Psoas muscle (tissue), 8 donors: ENCODE results near the gene LPCAT3. TPM values are rescaled to one million over a fixed set of nuclear protein-coding genes. Genes with fewer than 3 reads are reported as not detected.

Source experiments
- ATAC-seq, 4 donors: fragments of 200-7000 bp; cut with Tn5 transposase; one replicate each; pipeline ENCODE4 v1.9.1; 2020; ENCODE audit warnings: moderate library complexity in 3 of 4, mild to moderate bottlenecking in 2 of 4
- DNase-seq, 2 donors: peaks; one replicate each; pipeline ENCODE4 v3.0.0-alpha.2; 2020
- H3K27ac ChIP-seq: fragments of 200-600 bp; one replicate; pipeline ENCODE4 v1.8.0; 2022
- H3K27me3 ChIP-seq, 3 donors: fragments of 200-600 bp in 1 of 3; one replicate each; pipeline versions ENCODE4 v1.6.1 to v1.8.0; 2013 to 2022; ENCODE audit warnings: low read length in 2 of 3, mild to moderate bottlenecking in 2 of 3, moderate library complexity in 1 of 3; ENCODE audit not compliant: insufficient read depth in 3 of 3
- H3K36me3 ChIP-seq, 2 donors: fragments of 200-600 bp in 1 of 2; one replicate each; pipeline versions ENCODE4 v1.6.1 to v1.8.0; 2013 to 2022; ENCODE audit warnings: low read depth in 1 of 2, mild to moderate bottlenecking in 1 of 2, moderate library complexity in 1 of 2; ENCODE audit not compliant: insufficient read depth in 1 of 2
- H3K4me1 ChIP-seq: fragments of 200-600 bp; one replicate; pipeline ENCODE4 v1.8.0; 2022
- H3K4me3 ChIP-seq: fragments of 200-600 bp; one replicate; pipeline ENCODE4 v1.8.0; 2022; ENCODE audit warnings: mild to moderate bottlenecking
- H3K9me3 ChIP-seq: fragments of 200-600 bp; one replicate; pipeline ENCODE4 v1.8.0; 2022
- WGBS, 3 donors: extraction: QIAGEN DNeasy Blood & Tissue Kit; methylation state at CpG; one replicate each; pipeline versions ENCODE4 v1.1.6 to v1.1.7; 2013; 5-methylcytosine and 5-hydroxymethylcytosine counted together
- intact Hi-C, 2 donors: fragments of 100-400 bp; cut with DNase I; formaldehyde crosslinking; loops; one replicate each; pipeline versions ENCODE4 v1.11.0 to v1.14.2; 2022
- polyA plus RNA-seq, 3 donors: library from polyadenylated mRNA; stranded (reverse); fragments of 200-250 nt; gene quantifications; one replicate each; pipeline ENCODE4 v1.2.3, GENCODE V29; 2013
- total RNA-seq, 4 donors: library from RNA; stranded (reverse); fragmentation: NEBNext Ultra II Directional in 2 of 4; extraction: Animal tissue kit (Norgen Biotek cat#: 25700) in 2 of 4; gene quantifications; one replicate each; pipeline versions ENCODE4 v1.2.1 to v1.2.4, GENCODE V29; 2021 to 2023
- TF ChIP-seq, protein P1 (sequence below): fragments of 200-600 bp; IDR thresholded peaks from one replicate; pipeline ENCODE4 v1.8.0; 2022; ENCODE audit warnings: antibody characterized with exemption
- donor health status: healthy with polysubstance abuse.
- donor health status: DM: no; HTN: no; CAD: no; lungs with moderate emphysema.
- donor health status: Bipolar disorder and iron deficiency.
- donor health status: healthy.
- donor health status: DM: yes; HTN: yes; CAD: no.
- donor health status: DM: no; HTN: no; CAD: no.
- donor health status: DM: no; HTN: no; CAD: no.
- donor health status: DM: yes; HTN: yes; CAD: no.

The LPCAT3 gene
- total and polyA plus RNA-seq, 7 donors, result 13.9 to 56.5 (median 26.2) TPM

- Histone ChIP-seq H3K4me3 (peak overlapping the region; percentile 97), H3K27ac (peak overlapping the region; percentile 94), H3K4me1 (peaks cover 31% of the 10 kb centered on the region), H3K9me3 (no peaks in the 10 kb centered on the region), H3K27me3 (no peaks in the 10 kb centered on the region), H3K36me3 (peaks cover 2 to 19% of the 10 kb centered on the region in 2 donors)
- peak in 1 of 2 donors; percentile 61 for DNase-seq
- peak; percentile 33 to 62 (median 51) for ATAC-seq
- intact Hi-C loops, result loop anchor here (2.0 to 5.0 kb wide), 2 partner anchors 51 to 73 kb away; partner anchors contain the start of gene C12orf57 (in 1 of the 2)
- 0 to 2% (median 1%) methylated on average over 21 to 25 of the region's 25 CpGs for WGBS, 3 donors
- TF ChIP-seq, protein P1, sequence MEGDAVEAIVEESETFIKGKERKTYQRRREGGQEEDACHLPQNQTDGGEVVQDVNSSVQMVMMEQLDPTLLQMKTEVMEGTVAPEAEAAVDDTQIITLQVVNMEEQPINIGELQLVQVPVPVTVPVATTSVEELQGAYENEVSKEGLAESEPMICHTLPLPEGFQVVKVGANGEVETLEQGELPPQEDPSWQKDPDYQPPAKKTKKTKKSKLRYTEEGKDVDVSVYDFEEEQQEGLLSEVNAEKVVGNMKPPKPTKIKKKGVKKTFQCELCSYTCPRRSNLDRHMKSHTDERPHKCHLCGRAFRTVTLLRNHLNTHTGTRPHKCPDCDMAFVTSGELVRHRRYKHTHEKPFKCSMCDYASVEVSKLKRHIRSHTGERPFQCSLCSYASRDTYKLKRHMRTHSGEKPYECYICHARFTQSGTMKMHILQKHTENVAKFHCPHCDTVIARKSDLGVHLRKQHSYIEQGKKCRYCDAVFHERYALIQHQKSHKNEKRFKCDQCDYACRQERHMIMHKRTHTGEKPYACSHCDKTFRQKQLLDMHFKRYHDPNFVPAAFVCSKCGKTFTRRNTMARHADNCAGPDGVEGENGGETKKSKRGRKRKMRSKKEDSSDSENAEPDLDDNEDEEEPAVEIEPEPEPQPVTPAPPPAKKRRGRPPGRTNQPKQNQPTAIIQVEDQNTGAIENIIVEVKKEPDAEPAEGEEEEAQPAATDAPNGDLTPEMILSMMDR, result no peak
These were observed 366 bp downstream of the LPCAT3 start for GRCh38 chr12:7017870-7018349.

DNA sequence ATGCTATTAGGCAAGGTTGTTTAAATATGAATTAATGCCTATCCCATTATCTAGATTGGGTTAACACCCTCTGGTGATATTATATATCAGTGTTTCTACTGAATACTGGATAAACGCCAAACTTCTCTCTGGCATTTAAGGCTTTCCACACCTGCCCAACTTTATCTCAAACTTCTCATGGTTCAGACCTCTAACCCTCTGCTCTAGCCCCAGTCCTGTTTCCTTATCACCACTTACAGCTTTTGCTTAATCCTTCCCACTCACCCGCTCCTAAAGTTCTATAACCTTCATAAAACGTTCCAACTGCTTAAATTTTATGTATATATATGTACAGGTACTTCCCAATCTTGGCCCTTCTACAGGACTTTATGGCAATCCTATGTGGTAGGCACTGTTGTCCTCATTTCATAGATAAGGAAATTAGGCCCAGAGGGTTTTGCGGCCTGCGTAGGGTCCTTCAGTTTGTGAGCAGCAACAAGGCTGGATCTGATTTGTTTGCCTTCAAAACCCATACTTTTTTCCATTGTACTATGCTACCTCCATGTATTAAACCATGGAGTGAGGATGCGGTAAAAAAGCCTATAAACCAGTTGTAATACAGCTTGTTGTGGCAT is 1.2 kb downstream of the LPCAT3 start:
- DNase-seq (no peak), ATAC-seq (no peak)
- Histone ChIP-seq H3K27ac (peak overlapping the region; percentile 94), H3K27me3 (no peaks in the 10 kb centered on the region), H3K4me3 (peak overlapping the region; percentile 97), H3K4me1 (peaks cover 37% of the 10 kb centered on the region), H3K9me3 (no peaks in the 10 kb centered on the region), H3K36me3 (peaks cover 2 to 21% of the 10 kb centered on the region in 2 donors)
- WGBS, 3 donors, result 68 to 77% (median 68%) methylated on average over 6 of the region's 6 CpGs
- intact Hi-C loops, result loop anchor here in 1 of 2 donors (5.0 kb wide), 1 partner anchor 50 kb away; no protein-coding TSS in a partner anchor
- TF ChIP-seq, protein P1, result no peak

DNA sequence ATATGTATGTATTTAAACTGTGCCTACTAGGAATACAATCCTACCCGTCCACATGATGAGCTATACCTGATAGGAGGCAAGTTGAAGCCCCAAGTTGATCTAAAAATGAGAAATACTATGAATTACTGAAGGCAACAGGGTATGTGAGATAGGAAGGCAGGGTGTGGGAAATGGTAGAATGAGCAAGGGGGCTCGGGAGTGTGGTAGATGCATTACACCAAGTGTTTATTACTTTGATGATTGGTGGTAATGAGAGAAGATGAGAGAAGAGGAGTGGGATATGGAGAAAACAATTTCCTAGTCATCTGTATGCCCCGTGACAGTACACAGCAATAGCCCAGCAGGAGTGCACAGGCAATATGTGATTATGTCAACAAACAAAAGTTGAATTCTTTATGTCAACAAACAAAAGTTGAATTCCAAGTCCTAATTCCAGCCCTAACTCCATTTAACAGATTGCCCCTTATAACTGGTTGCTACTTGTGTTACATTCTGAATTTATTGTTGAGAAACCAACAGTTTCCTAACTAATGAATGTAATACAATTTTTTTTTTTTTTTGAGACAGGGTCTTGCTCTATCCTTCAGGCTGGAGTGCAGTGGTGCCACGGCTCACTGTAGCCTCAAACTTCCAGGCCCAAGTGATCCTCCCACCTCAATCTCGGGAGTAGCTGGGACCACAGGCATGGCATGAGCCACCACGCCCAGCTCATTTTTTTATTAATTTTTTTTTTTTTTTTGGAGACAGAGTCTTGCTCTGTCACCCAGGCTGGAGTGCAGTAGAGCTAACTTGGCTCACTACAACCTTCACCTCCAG is 2.5 kb downstream of the LPCAT3 start:
- H3K27ac ChIP-seq, result no peak overlapping the region
- no peak for DNase-seq
- no peaks in the 10 kb centered on the region for H3K9me3 ChIP-seq
- TF ChIP-seq, protein P1, result no peak
- no peaks in the 10 kb centered on the region for H3K27me3 ChIP-seq
- peaks cover 2 to 21% of the 10 kb centered on the region in 2 donors for H3K36me3 ChIP-seq
- no peak for ATAC-seq
- H3K4me3 ChIP-seq, result peak overlapping the region; percentile 97
- peaks cover 50% of the 10 kb centered on the region for H3K4me1 ChIP-seq
- 63 to 78% (median 64%) methylated on average over 6 of the region's 6 CpGs for WGBS, 3 donors
- intact Hi-C loops, result loop anchor here in 1 of 2 donors (5.0 kb wide), 1 partner anchor 48 kb away; no protein-coding TSS in a partner anchor

DNA sequence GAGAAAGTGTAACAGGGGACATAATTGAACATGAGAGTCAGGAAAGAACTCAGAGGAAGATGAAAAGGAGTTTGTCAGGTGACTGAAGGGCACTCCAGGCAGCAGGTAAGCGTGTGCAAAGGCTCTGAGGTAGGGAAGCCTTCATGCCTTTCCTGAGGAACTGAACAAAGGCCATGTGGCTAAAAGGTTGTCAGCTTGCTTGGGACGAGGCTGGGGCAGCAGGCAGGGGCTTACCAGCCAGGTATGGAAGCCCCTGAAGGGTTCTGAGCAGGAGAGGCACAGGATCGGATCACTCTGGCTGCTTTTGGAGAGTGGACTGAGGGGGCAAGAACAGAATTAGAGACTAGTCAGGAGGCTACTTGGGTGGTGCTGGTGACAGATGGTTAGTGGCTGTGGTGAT is 5.2 kb downstream of the LPCAT3 start:
- Histone ChIP-seq H3K4me1 (peaks cover 69% of the 10 kb centered on the region), H3K36me3 (peaks cover 2 to 26% of the 10 kb centered on the region in 2 donors), H3K4me3 (peak overlapping the region; percentile 23), H3K27ac (peak overlapping the region; percentile 84), H3K27me3 (no peaks in the 10 kb centered on the region), H3K9me3 (no peaks in the 10 kb centered on the region)
- intact Hi-C loops, result loop anchor here in 1 of 2 donors (2.0 kb wide), 1 partner anchor 40 kb away; no protein-coding TSS in a partner anchor
- DNase-seq (no peak), ATAC-seq (no peak)
- TF ChIP-seq, protein P1, result no peak
- WGBS, 3 donors, result 85 to 87% (median 87%) methylated on average over 3 of the region's 3 CpGs
